CD4-positive, alpha-beta memory T cell (primary cell): ENCODE results near the gene AMN. TPM values are rescaled to one million over a fixed set of nuclear protein-coding genes. Genes with fewer than 3 reads are reported as not detected.
"Not testable (repeated sequence)": the region's sequence is repeated elsewhere in the genome, so short reads cannot be mapped to it uniquely, and the experiment has no call there.

ENCODE experiments used
- CTCF ChIA-PET: fragments of 350-600 bp; sonication (Branson Sonifier 250); formaldehyde crosslinking; loops from one replicate; lab custom pipeline; 2021; ENCODE audit warnings: inconsistent platforms; ENCODE audit not compliant: partially characterized antibody; lab: Charles Lee
- POLR2A ChIA-PET: fragments of 350-600 bp; sonication (Branson Sonifier 250); formaldehyde crosslinking; loops from one replicate; lab custom pipeline; 2021; ENCODE audit not compliant: partially characterized antibody; lab: Charles Lee
- DNase-seq, 5 donors: peaks; one replicate each; pipeline versions ENCODE4 v3.0.0 to v3.0.0-alpha.2; 2020 to 2022; ENCODE audit warnings: mixed read lengths in 1 of 5
- H3K27ac ChIP-seq: one replicate; pipeline ENCODE4 v1.7.0; 2013; ENCODE audit warnings: low read depth, low read length
- H3K27me3 ChIP-seq: 2 replicates; pipeline ENCODE4 v1.7.0; 2013; ENCODE audit warnings: mild to moderate bottlenecking, low read length, moderate library complexity; ENCODE audit not compliant: insufficient read depth
- H3K36me3 ChIP-seq: 2 replicates; pipeline ENCODE4 v1.7.0; 2013; ENCODE audit warnings: mild to moderate bottlenecking, low read length, moderate library complexity; ENCODE audit not compliant: insufficient read depth
- H3K4me1 ChIP-seq: 2 replicates; pipeline ENCODE4 v1.7.0; 2013; ENCODE audit warnings: mild to moderate bottlenecking, low read length, moderate library complexity; ENCODE audit not compliant: insufficient read depth
- H3K4me3 ChIP-seq, 2 donors: one replicate each; pipeline ENCODE4 v1.7.0; 2013; ENCODE audit warnings: low read length in 2 of 2, mild to moderate bottlenecking in 1 of 2
- H3K9me3 ChIP-seq, 2 donors: one replicate each; pipeline ENCODE4 v1.7.0; 2013; ENCODE audit warnings: low read length in 2 of 2, control low read depth in 1 of 2; ENCODE audit not compliant: control insufficient read depth in 1 of 2
- H3K27ac Mint-ChIP-seq, 7 donors: one replicate each; pipeline ENCODE4 v1.8.0; 2020 to 2021; ENCODE audit warnings: mixed read lengths in 7 of 7, mild to moderate bottlenecking in 6 of 7, inconsistent platforms in 3 of 7, moderate library complexity in 3 of 7
- H3K27me3 Mint-ChIP-seq, 2 donors: one replicate each; pipeline ENCODE4 v1.8.0; 2020 to 2021; ENCODE audit warnings: mixed read lengths in 2 of 2
- H3K36me3 Mint-ChIP-seq, 2 donors: one replicate each; pipeline ENCODE4 v1.8.0; 2020 to 2021; ENCODE audit warnings: mixed read lengths in 2 of 2, inconsistent platforms in 1 of 2, mild to moderate bottlenecking in 1 of 2
- H3K4me1 Mint-ChIP-seq, 4 donors: one replicate each; pipeline ENCODE4 v1.8.0; 2020 to 2021; ENCODE audit warnings: mixed read lengths in 4 of 4, mild to moderate bottlenecking in 1 of 4
- H3K4me3 Mint-ChIP-seq, 8 donors: one replicate each; pipeline ENCODE4 v1.8.0; 2020 to 2021; ENCODE audit warnings: mixed read lengths in 8 of 8, mild to moderate bottlenecking in 7 of 8, moderate library complexity in 6 of 8, inconsistent platforms in 3 of 8
- H3K9me3 Mint-ChIP-seq, 8 donors: one replicate each; pipeline ENCODE4 v1.8.0; 2020 to 2021; ENCODE audit warnings: mixed read lengths in 8 of 8, mild to moderate bottlenecking in 5 of 8, inconsistent platforms in 3 of 8, moderate library complexity in 1 of 8
- intact Hi-C: fragments of 100-400 bp; cut with micrococcal nuclease; formaldehyde crosslinking; loops from one replicate; pipeline ENCODE4 v1.15.1; 2023
- polyA plus RNA-seq, 2 donors: library from polyadenylated mRNA; unstranded; fragments of 300-500 nt; fragmentation: Illumina TruSeq; gene quantifications; one replicate each; pipeline ENCODE4 v1.2.3, GENCODE V29; 2021
- total RNA-seq, 2 experiments: library from RNA; stranded (reverse); gene quantifications; one replicate each; pipeline ENCODE4 v1.2.3, GENCODE V29; 2021

The AMN gene
- total RNA-seq, result 1 to 10 TPM; 5.1 to 7.1 TPM
- polyA plus RNA-seq, result 1 to 10 TPM in 1 of 2 donors, under 1 TPM in 1; 0.77 to 2.1 TPM

GRCh38 chr14:102922490-102923200 is at the start of gene AMN:
Gene AMN (plus strand): TSS chr14:102922663. CDS start chr14:102922689, 26 bp downstream.
- peaks cover 5% of the 10 kb centered on the region for H3K27me3 ChIP-seq
- CTCF ChIA-PET, result no interaction called here
- DNase-seq, result no peak
- Mint-ChIP-seq H3K27me3 (peaks cover 7% of the 10 kb centered on the region in 2 donors), H3K27ac (peak within 1 kb of the TSS in 3 of 7 donors; percentile 23 to 76 (median 31)), H3K4me1 (peaks cover 2 to 24% (median 10%) of the 10 kb centered on the region in 4 donors), H3K9me3 (no peaks in the 10 kb centered on the region), H3K4me3 (peak within 1 kb of the TSS; percentile 46 to 75 (median 74)), H3K36me3 (no peaks in the 10 kb centered on the region)
- peaks cover 19% of the 10 kb centered on the region for H3K4me1 ChIP-seq
- H3K9me3 ChIP-seq, result no peaks in the 10 kb centered on the region
- no peak within 1 kb of the TSS for H3K27ac ChIP-seq
- no peaks in the 10 kb centered on the region for H3K36me3 ChIP-seq
- intact Hi-C loops, result no loop called here
- peak within 1 kb of the TSS; percentile 11 to 28 for H3K4me3 ChIP-seq
- POLR2A ChIA-PET, result interaction anchor here (1.8 kb wide), 1 partner anchor 24 kb away, joined by 7 read pairs; no protein-coding TSS in a partner anchor

GRCh38 chr14:102873131-102873530 is 49.3 kb upstream of the AMN start:
- POLR2A ChIA-PET, result interaction anchor here (0.7 kb wide), 1 partner anchor 11 kb away, joined by 3 read pairs; no protein-coding TSS in a partner anchor
- peaks cover 20 to 39% of the 10 kb centered on the region in 2 donors for H3K36me3 Mint-ChIP-seq

GRCh38 chr14:102873546-102874061 is 48.9 kb upstream of the AMN start:
- H3K27ac ChIP-seq, result no peak overlapping the region
- peak overlapping the region in 2 of 7 donors; percentile 7 to 53 for H3K27ac Mint-ChIP-seq
- no peak for DNase-seq
- H3K4me1 Mint-ChIP-seq, result peaks cover 4 to 11% (median 9%) of the 10 kb centered on the region in 4 donors
- no peak overlapping the region for H3K4me3 ChIP-seq
- ChIA-PET POLR2A (interaction anchor here (0.6 to 0.7 kb wide), 2 partner anchors 11 to 416 kb away, joined by 3 read pairs; no protein-coding TSS in a partner anchor), CTCF (no interaction called here)
- peaks cover 62% of the 10 kb centered on the region for H3K36me3 ChIP-seq
- H3K9me3 Mint-ChIP-seq, result no peaks in the 10 kb centered on the region
- intact Hi-C loops, result no loop called here
- peaks cover 20 to 38% of the 10 kb centered on the region in 2 donors for H3K36me3 Mint-ChIP-seq
- H3K9me3 ChIP-seq, result no peaks in the 10 kb centered on the region
- no peaks in the 10 kb centered on the region for H3K27me3 ChIP-seq
- no peaks in the 10 kb centered on the region for H3K27me3 Mint-ChIP-seq
- peaks cover 14% of the 10 kb centered on the region for H3K4me1 ChIP-seq
- H3K4me3 Mint-ChIP-seq, result no peak overlapping the region

More at GRCh38 chr14:102873131-102873530, 49.3 kb upstream of the AMN start:
- CTCF ChIA-PET, result no interaction called here
- H3K4me3 Mint-ChIP-seq, result no peak overlapping the region
- H3K36me3 ChIP-seq, result peaks cover 58% of the 10 kb centered on the region
- H3K4me3 ChIP-seq, result no peak overlapping the region
- no peak for DNase-seq
- no peaks in the 10 kb centered on the region for H3K9me3 ChIP-seq
- H3K27ac ChIP-seq, result no peak overlapping the region
- intact Hi-C loops, result no loop called here
- no peaks in the 10 kb centered on the region for H3K27me3 Mint-ChIP-seq
- H3K4me1 ChIP-seq, result peaks cover 14% of the 10 kb centered on the region
- H3K27me3 ChIP-seq, result no peaks in the 10 kb centered on the region
- peaks cover 4 to 11% (median 9%) of the 10 kb centered on the region in 4 donors for H3K4me1 Mint-ChIP-seq
- no peaks in the 10 kb centered on the region for H3K9me3 Mint-ChIP-seq
- peak overlapping the region in 1 of 7 donors; percentile 7 for H3K27ac Mint-ChIP-seq

- intact Hi-C loops, result no loop called here
- Histone ChIP-seq H3K4me1 (peaks cover 14% of the 10 kb centered on the region), H3K4me3 (no peak overlapping the region), H3K36me3 (peaks cover 62% of the 10 kb centered on the region), H3K27ac (no peak overlapping the region), H3K9me3 (no peaks in the 10 kb centered on the region), H3K27me3 (no peaks in the 10 kb centered on the region)
- peaks cover 23 to 41% of the 10 kb centered on the region in 2 donors for H3K36me3 Mint-ChIP-seq
- no peak overlapping the region for H3K4me3 Mint-ChIP-seq
- H3K27me3 Mint-ChIP-seq, result no peaks in the 10 kb centered on the region
- H3K4me1 Mint-ChIP-seq, result peaks cover 4 to 15% (median 7%) of the 10 kb centered on the region in 4 donors
- no peak for DNase-seq
- H3K9me3 Mint-ChIP-seq, result no peaks in the 10 kb centered on the region
- H3K27ac Mint-ChIP-seq, result no peak overlapping the region
- POLR2A ChIA-PET, result no interaction called here
- CTCF ChIA-PET, result no interaction called here
Observed at GRCh38 chr14:102875652-102876051, 46.8 kb upstream of the AMN start.

- H3K27ac Mint-ChIP-seq, H3K4me3 Mint-ChIP-seq, intact Hi-C loops, H3K27me3 ChIP-seq, H3K27ac ChIP-seq, DNase-seq, H3K9me3 Mint-ChIP-seq, H3K9me3 ChIP-seq, H3K4me1 Mint-ChIP-seq, H3K4me3 ChIP-seq, H3K27me3 Mint-ChIP-seq, H3K4me1 ChIP-seq: not testable (repeated sequence)
- H3K36me3 ChIP-seq, result peaks cover 47% of the 10 kb centered on the region
- ChIA-PET POLR2A (interaction anchor here (0.6 kb wide), 1 partner anchor 1141 kb away, joined by 4 read pairs; no protein-coding TSS in a partner anchor), CTCF (interaction anchor here (0.9 to 1.9 kb wide), 3 partner anchors 40 to 284 kb away, joined by 3 to 10 read pairs (median 3); no protein-coding TSS in a partner anchor)
- H3K36me3 Mint-ChIP-seq, result peaks cover 13 to 38% of the 10 kb centered on the region in 2 donors
Observed at GRCh38 chr14:102877511-102877910, 45.0 kb upstream of the AMN start.

- Histone ChIP-seq H3K27ac (no peak overlapping the region), H3K9me3 (no peaks in the 10 kb centered on the region), H3K4me1 (no peaks in the 10 kb centered on the region), H3K27me3 (no peaks in the 10 kb centered on the region), H3K36me3 (peaks cover 41% of the 10 kb centered on the region), H3K4me3 (no peak overlapping the region)
- peak overlapping the region in 2 of 7 donors; percentile 4 to 30 for H3K27ac Mint-ChIP-seq
- H3K4me1 Mint-ChIP-seq, result peaks cover 0 to 7% (median 2%) of the 10 kb centered on the region in 4 donors
- CTCF ChIA-PET, result interaction anchor here (1.9 kb wide), 1 partner anchor 103 kb away, joined by 10 read pairs; no protein-coding TSS in a partner anchor
- intact Hi-C loops, result no loop called here
- H3K9me3 Mint-ChIP-seq, result peaks cover 0 to 2% (median 0%) of the 10 kb centered on the region in 8 donors
- POLR2A ChIA-PET, result no interaction called here
- peaks cover 10 to 38% of the 10 kb centered on the region in 2 donors for H3K36me3 Mint-ChIP-seq
- no peak overlapping the region for H3K4me3 Mint-ChIP-seq
- H3K27me3 Mint-ChIP-seq, result no peaks in the 10 kb centered on the region
- no peak for DNase-seq
Observed at GRCh38 chr14:102878174-102878969, 44.1 kb upstream of the AMN start.
